WTC11 (cell line): ENCODE results near the gene SLC13A3. TPM values are rescaled to one million over a fixed set of nuclear protein-coding genes. Genes with fewer than 3 reads are reported as not detected.

ENCODE experiments used
- ATAC-seq: fragments of 200-7000 bp; cut with Tn5 transposase; 2 replicates; pipeline ENCODE4 v1.10.0; 2021; ENCODE audit warnings: mild to moderate bottlenecking, moderate library complexity
- CTCF ChIA-PET: fragments of 300-600 bp; sonication (Branson Sonifier 250); formaldehyde crosslinking; loops from one replicate; lab custom pipeline; 2021; ENCODE audit warnings: antibody characterized with exemption; lab: Charles Lee
- POLR2A ChIA-PET: fragments of 350-600 bp; sonication (Branson Sonifier 250); formaldehyde crosslinking; loops from one replicate; lab custom pipeline; 2021; ENCODE audit warnings: antibody characterized with exemption; lab: Charles Lee
- DNase-seq: peaks from one replicate; pipeline ENCODE4 v3.0.0; 2021; ENCODE audit warnings: low spot score
- H3K27ac Mint-ChIP-seq: 2 replicates; pipeline ENCODE4 v1.8.0; 2021; ENCODE audit warnings: mixed read lengths
- H3K27me3 Mint-ChIP-seq: 2 replicates; pipeline ENCODE4 v1.8.0; 2021; ENCODE audit warnings: low read depth, mild to moderate bottlenecking, moderate library complexity, mixed read lengths
- H3K36me3 Mint-ChIP-seq: 2 replicates; pipeline ENCODE4 v1.8.0; 2021; ENCODE audit warnings: mixed read lengths
- H3K4me1 Mint-ChIP-seq: 2 replicates; pipeline ENCODE4 v1.8.0; 2022; ENCODE audit warnings: mixed read lengths
- H3K4me3 Mint-ChIP-seq: 2 replicates; pipeline ENCODE4 v1.8.0; 2021; ENCODE audit warnings: mild to moderate bottlenecking, moderate library complexity, mixed read lengths
- H3K9me3 Mint-ChIP-seq: 2 replicates; pipeline ENCODE4 v1.8.0; 2021; ENCODE audit warnings: mixed read lengths
- AFF4 ChIP-seq: sonication (generic); formaldehyde crosslinking; IDR thresholded peaks from 2 replicates; pipeline ENCODE4 v1.8.1; 2023; ENCODE audit warnings: mild to moderate bottlenecking, missing genetic modification reagents, borderline replicate concordance
- FOXP4 ChIP-seq: sonication (generic); formaldehyde crosslinking; IDR thresholded peaks from 2 replicates; pipeline ENCODE4 v1.8.0; 2022; ENCODE audit warnings: mild to moderate bottlenecking, missing genetic modification reagents
- HMGA2 ChIP-seq: fragments of 250-450 bp; sonication (Bioruptor Pico); IDR thresholded peaks from 2 replicates; pipeline ENCODE4 v1.4.0; 2021; ENCODE audit warnings: mild to moderate bottlenecking, moderate library complexity
- JAZF1 ChIP-seq: fragments of 250-450 bp; sonication (Bioruptor Pico); IDR thresholded peaks from 2 replicates; pipeline ENCODE4 v1.9.0; 2021; ENCODE audit warnings: moderate library complexity, mild to moderate bottlenecking, inconsistent platforms
- NFE2L1 ChIP-seq: sonication (generic); formaldehyde crosslinking; IDR thresholded peaks from 2 replicates; pipeline ENCODE4 v1.8.1; 2023; ENCODE audit warnings: missing genetic modification reagents
- PREB ChIP-seq: sonication (generic); formaldehyde crosslinking; IDR thresholded peaks from 2 replicates; pipeline ENCODE4 v1.8.1; 2022; ENCODE audit warnings: mild to moderate bottlenecking, missing genetic modification reagents, moderate library complexity, borderline replicate concordance
- TEAD1 ChIP-seq: sonication (generic); formaldehyde crosslinking; IDR thresholded peaks from 2 replicates; pipeline ENCODE4 v1.8.0; 2022; ENCODE audit warnings: mild to moderate bottlenecking, missing genetic modification reagents
- TEAD4 ChIP-seq: sonication (generic); formaldehyde crosslinking; IDR thresholded peaks from 2 replicates; pipeline ENCODE4 v1.8.0; 2022; ENCODE audit warnings: mild to moderate bottlenecking, missing genetic modification reagents
- ZMAT4 ChIP-seq: fragments of 250-450 bp; sonication (Bioruptor Pico); IDR thresholded peaks from 2 replicates; pipeline ENCODE4 v1.9.0; 2021; ENCODE audit warnings: mild to moderate bottlenecking
- ZNF138 ChIP-seq: sonication (generic); formaldehyde crosslinking; conservative IDR thresholded peaks from 2 replicates; pipeline ENCODE4 v1.8.1; 2022; ENCODE audit warnings: mild to moderate bottlenecking, moderate library complexity, missing genetic modification reagents
- ZNF263 ChIP-seq: sonication (generic); formaldehyde crosslinking; IDR thresholded peaks from 2 replicates; pipeline ENCODE4 v1.8.1; 2022; ENCODE audit warnings: low read depth, mild to moderate bottlenecking, moderate library complexity, missing genetic modification reagents
- total RNA-seq: library from RNA; stranded (reverse); gene quantifications from 3 replicates; pipeline ENCODE4 v1.2.3, GENCODE V29; 2021

Gene SLC13A3
- total RNA-seq, 1 experiment from 2014 or later, result 10.6 TPM

GRCh38 chr20:46568570-46569129 is 82.6 kb downstream of the SLC13A3 start:
- TF ChIP-seq ZNF138 (no peak), ZMAT4 (CRISPR knock-in tag) (no peak), FOXP4 (CRISPR knock-in tag) (no peak), AFF4 (CRISPR knock-in tag) (no peak), NFE2L1 (no peak), TEAD1 (no peak), JAZF1 (CRISPR knock-in tag) (no peak), TEAD4 (no peak)
- TF ChIP-seq, all 79 proteins: peak for 0
- DNase-seq, result no peak
- CTCF ChIA-PET, result interaction anchor here (0.8 to 1.7 kb wide), 3 partner anchors 14 to 114 kb away, joined by 3 to 10 read pairs (median 4); no protein-coding TSS in a partner anchor

GRCh38 chr20:46566125-46566524 is 85.1 kb downstream of the SLC13A3 start:
- TF ChIP-seq ZMAT4 (CRISPR knock-in tag) (no peak), PREB (no peak), AFF4 (CRISPR knock-in tag) (no peak), HMGA2 (CRISPR knock-in tag) (no peak), ZNF263 (CRISPR knock-in tag) (no peak)
- DNase-seq (no peak), ATAC-seq (no peak)
- H3K36me3 Mint-ChIP-seq, result no peaks in the 10 kb centered on the region
- H3K4me3 Mint-ChIP-seq, result no peak overlapping the region
- ChIA-PET CTCF (no interaction called here), POLR2A (no interaction called here)
- no peak overlapping the region for H3K27ac Mint-ChIP-seq
- H3K9me3 Mint-ChIP-seq, result no peaks in the 10 kb centered on the region
- H3K27me3 Mint-ChIP-seq, result no peaks in the 10 kb centered on the region
- H3K4me1 Mint-ChIP-seq, result no peaks in the 10 kb centered on the region; the same call in 1 of the 2 replicates

More at GRCh38 chr20:46568570-46569129, 82.6 kb downstream of the SLC13A3 start:
- no peaks in the 10 kb centered on the region for H3K27me3 Mint-ChIP-seq
- no peaks in the 10 kb centered on the region for H3K4me1 Mint-ChIP-seq
- H3K9me3 Mint-ChIP-seq, result no peaks in the 10 kb centered on the region
- POLR2A ChIA-PET, result no interaction called here
- no peak overlapping the region for H3K27ac Mint-ChIP-seq
- H3K4me3 Mint-ChIP-seq, result no peak overlapping the region
- H3K36me3 Mint-ChIP-seq, result no peaks in the 10 kb centered on the region
- ATAC-seq, result no peak; the same call in 1 of the 2 replicates
